Limb (tissue), 2 donors: ENCODE measurements around the gene AGRN.
"Not testable (repeated sequence)": the region's sequence is repeated elsewhere in the genome, so short reads cannot be mapped to it uniquely, and the experiment has no call there.

ENCODE experiments used
- DNase-seq, 2 donors: peaks; one replicate each; pipeline ENCODE4 v3.0.0-alpha.2; 2016; ENCODE audit errors: extremely low spot score in 2 of 2

The AGRN gene

DNA sequence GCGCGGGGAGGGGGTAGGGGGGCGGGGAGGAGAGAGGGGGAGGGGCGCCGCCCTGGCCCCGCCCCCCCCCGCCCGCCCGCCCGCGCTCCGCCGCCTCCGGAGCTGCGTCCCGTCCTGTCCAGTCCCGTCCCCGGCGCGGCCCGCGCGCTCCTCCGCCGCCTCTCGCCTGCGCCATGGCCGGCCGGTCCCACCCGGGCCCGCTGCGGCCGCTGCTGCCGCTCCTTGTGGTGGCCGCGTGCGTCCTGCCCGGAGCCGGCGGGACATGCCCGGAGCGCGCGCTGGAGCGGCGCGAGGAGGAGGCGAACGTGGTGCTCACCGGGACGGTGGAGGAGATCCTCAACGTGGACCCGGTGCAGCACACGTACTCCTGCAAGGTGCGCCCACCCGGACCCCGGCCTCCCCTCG is at the start of gene AGRN:
AGRN (plus strand) TSS at position 121 of the 405 bp plus-strand sequence; CDS start at position 174, 53 bp downstream.
- DNase-seq = no peak

DNA sequence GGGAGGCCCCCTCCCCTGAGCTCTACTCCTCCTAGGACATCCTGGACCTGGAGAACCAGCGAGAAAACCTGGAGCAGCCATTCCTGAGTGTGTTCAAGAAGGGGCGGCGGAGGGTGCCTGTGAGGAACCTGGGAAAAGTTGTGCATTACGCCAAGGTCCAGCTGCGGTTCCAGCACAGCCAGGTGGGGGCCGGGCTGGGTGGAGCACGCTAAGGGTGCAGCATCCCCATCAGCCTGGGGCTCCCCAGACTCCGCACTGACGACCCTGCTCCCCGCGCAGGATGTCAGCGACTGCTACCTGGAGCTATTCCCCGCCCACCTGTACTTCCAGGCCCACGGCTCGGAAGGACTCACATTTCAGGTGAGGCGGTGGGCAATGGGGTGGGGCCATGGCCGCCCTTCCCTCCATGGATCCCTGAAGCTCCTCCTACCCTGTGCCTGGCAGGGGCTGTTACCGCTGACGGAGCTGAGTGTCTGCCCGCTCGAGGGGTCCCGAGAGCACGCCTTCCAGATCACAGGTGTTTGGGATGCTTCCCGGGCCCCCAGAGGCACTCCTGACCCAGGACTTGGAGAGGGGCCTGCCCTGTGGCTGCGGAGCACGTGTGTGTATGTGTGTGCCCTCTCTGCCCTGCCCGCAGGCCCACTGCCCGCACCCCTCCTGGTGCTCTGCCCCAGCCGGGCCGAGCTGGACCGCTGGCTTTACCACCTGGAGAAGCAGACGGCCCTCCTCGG is 49.5 kb upstream of the AGRN start:
- no peak for DNase-seq

DNA sequence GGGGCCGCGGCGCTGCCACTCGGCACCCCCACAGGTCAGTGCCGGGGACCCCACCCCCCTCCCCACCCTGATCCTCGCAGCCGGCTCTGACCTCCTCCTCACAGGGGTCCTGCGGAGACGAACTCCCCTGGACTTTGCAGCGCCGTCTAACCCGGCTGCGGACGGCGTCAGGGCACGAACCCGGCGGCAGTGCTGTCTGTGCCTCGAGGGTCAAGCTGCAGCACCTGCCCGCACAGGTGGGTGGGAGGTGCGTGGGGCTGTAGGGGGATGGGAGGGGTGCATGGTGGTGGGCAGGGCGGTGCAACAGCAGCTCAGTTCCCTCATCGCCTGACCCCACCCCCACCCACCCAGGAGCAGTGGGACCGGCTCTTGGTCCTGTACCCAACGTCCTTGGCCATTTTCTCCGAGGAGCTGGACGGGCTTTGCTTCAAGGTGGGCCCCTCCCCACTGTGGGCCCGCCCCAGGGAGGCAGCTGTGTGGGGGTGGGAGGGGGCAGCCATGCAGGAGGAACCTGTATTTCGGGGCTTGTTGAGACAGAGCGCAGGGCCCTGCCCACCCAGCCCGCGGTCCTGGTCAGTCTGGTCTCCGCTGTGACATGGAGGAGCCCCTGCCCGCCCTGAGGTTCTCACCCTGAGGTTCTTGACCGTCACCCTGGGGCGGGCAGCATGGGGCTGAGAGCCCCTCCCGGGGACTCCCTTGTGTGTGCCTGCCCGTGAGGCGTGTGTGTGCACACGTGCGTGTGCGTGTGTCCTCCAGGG is 48.8 kb upstream of the AGRN start:
- no peak for DNase-seq

DNA sequence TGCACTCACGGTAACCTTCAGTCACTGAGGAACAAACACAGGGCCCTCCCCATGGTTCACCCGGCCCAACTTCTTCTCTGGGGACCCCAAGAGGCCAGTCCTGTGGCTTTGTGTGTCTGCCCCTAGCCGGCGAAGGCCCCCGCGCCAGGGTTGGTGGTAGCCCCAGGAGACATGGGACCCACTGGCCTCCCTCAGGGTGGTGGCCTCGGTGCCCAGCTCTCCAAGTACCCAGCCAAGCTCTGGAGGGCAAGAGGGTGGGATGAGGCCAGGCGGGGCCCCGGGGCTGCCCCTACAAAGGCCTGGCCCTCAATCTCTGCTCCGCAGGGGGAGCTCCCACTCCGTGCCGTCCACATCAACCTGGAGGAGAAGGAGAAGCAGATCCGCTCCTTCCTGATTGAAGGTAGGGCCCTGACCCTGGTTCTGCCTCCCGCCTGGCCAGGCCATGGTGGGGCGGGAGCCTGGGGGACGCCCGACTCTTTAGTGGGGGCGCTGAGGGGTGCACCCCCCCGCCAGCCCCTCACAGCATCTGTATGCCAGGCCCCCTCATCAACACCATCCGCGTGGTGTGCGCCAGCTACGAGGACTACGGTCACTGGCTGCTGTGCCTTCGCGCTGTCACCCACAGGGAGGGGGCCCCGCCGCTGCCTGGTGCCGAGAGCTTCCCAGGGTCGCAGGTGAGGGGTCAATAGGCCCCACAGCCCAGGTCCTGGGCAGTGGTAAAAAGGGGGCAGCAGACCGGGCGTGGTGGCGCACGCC is 48.0 kb upstream of the AGRN start:
- no peak for DNase-seq

DNA sequence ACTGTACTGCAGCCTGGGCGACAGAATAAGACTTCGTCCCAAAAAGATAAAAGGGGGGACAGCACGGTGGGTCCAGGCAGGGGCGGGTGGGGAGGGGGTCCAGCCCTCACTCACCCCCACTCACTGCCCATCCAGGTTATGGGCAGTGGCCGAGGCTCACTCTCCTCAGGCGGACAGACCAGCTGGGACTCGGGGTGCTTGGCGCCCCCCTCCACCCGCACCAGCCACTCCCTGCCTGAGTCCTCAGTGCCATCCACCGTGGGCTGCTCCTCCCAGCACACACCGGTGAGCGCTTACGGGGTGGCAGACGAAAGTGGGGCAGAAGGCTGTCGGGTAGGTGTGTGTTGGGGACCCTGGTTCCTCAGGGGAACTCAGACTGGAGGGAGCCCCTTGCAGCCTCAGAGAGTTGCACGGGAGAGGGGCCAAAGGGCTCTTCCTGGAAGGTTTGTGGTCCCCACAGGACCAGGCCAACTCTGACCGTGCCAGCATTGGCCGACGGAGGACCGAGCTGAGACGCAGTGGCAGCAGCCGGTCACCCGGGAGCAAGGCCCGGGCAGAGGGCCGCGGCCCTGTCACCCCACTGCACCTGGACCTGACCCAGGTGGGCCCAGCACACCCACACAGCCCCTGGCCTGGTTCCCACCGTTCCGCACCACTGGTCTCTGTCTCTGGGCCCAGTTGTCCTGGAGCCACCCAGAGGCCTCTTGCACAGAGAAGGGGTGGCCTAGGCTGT is 47.0 kb upstream of the AGRN start:
- DNase-seq = no peak

DNA sequence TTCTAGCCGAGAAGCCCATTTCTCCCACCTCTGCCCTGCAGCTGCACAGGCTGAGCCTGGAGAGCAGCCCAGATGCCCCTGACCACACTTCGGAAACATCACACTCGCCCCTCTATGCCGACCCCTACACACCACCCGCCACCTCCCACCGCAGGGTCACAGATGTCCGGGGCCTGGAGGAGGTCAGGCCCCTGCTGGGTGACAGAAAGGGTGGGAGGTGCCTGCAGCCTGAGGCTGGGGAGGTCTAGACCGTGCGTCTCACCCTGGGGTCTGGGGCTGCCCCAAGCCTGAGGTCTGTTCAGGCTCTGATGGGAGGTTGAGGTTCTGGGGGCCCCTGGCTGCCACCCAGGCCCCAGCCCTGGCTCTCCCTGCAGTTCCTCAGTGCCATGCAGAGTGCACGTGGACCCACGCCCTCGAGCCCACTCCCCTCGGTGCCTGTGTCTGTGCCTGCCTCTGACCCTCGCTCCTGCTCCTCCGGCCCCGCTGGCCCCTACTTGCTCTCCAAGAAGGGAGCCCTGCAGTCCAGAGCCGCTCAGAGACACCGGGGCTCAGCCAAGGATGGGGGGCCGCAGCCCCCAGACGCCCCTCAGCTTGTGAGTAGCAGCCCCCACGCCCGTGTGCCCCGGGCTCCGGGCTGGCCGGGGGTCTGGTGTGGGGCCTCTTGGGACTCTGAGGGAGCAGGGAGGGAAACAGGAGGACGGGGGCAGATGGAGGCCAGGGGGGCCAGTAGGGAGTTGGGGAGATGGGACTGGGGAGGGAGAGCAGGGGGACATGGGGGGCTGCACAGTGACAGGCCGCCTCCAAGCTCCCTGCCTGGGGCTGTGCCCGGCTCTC is 46.2 kb upstream of the AGRN start:
- DNase-seq = no peak

DNA sequence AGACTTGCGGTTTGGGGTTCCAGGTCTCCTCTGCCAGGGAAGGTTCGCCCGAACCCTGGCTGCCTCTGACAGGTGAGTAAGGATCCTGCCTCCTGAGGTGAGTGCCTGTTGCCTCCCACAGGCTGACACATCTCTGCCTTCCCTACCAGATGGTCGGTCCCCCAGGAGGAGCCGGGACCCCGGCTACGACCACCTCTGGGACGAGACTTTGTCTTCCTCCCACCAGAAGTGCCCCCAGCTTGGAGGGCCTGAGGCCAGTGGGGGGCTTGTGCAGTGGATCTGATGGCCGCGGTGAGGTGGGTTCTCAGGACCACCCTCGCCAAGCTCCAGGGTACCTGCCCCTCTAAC is 45.7 kb upstream of the AGRN start:
- DNase-seq = no peak

DNA sequence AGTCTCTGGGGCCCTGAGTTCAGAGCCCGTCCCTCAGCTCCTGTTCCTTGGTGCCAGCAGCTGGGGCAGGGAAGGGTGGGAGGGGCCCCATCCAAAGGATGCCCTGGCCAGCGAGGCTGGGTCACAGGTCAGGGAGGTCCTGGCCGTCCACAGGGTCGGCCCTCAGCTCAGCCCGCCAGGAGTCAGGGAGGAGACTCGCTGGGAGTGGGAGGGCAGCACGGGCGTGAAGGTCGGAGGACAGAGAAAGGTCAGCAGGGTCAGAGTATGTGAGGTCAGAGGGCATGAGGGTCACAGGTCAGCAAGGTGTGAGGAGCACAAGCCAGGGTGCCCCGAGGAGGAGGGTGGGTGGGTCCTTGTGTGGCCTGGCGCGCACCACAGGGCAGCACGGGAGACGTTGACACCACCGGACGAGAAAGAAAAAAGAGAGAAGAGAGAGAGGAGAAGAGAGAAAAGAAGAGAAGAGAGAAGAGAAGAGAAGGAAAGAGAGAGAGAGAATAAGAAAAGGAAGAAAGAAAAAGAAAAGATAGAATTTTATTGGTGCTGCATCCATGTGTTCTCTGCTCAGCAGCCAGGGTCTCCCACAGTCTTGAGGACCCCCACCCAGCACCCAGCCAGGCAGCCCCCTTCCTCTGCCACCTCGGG is 45.1 kb upstream of the AGRN start:
- DNase-seq = peak in 1 of 2 donors; percentile 33

DNA sequence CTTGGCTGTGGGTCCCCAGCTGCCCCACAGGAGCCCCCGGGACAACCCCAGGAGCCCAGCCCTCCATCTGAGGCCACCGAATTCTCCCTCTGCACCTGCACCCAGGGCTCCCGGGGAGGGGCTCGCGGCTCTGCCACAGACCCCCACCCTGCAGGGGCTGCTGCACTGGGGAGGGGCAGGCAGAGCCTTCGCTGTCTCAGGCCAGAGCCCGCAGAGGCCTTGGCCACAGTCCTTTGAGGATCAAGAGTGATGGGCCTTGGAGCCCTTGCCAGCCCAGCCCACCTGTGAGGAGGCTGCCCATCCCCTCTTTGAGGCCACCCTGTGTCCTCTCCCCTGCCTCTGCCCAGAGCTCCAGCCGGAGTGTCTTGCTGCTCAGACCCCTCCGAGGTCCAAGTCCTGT is 44.6 kb upstream of the AGRN start:
- peak in 1 of 2 donors; percentile 29 for DNase-seq

DNA sequence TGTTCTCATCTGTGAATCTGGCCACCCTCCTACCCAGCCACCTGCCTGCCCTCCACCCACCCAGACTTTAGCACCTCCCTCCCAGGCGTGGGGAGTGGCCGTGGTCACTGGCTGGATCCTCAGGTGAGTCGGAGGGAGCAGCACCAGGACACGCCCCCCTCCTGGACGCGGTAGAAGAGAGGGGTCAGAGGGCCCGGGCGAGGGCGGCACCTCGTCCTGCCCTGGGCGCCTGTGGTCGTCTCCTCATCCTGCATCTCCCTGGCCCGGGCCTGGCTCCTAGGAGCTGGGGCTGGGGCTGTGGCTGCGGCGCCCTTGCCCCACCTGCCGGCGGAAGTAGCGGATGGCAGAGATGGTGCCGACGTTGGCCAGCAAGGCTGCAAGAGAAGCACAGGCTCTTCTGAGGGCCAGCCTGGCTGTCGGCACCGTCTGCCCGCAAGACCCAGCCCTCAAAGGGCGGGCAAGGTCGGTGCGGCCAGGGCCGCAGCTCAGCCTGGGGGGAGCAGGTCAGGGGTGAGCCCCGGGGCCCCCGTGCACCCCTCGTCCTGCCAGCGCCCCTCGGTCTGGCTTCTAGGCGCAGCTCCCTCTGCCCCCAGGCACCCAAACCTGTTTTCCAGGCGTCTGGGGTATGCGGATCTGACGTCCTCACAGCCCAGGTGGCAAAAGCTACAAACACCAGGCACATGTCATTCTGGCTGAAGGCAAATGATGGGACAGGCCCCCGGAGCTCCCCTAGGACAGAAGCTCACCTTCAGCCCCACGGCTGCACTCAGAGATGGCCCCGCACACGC is 43.8 kb upstream of the AGRN start:
- DNase-seq = peak; percentile 51 to 87

DNA sequence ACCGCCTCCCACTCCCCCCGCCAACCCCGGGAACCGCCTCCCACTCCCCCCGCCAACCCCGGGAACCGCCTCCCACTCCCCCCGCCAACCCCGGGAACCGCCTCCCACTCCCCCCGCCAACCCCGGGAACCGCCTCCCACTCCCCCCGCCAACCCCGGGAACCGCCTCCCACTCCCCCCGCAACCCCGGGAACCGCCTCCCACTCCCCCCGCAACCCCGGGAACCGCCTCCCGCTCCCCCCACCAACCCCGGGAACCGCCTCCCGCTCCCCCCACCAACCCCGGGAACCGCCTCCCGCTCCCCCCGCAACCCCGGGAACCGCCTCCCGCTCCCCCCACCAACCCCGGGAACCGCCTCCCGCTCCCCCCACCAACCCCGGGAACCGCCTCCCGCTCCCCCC is 43.1 kb upstream of the AGRN start:
- DNase-seq = not testable (repeated sequence)

DNA sequence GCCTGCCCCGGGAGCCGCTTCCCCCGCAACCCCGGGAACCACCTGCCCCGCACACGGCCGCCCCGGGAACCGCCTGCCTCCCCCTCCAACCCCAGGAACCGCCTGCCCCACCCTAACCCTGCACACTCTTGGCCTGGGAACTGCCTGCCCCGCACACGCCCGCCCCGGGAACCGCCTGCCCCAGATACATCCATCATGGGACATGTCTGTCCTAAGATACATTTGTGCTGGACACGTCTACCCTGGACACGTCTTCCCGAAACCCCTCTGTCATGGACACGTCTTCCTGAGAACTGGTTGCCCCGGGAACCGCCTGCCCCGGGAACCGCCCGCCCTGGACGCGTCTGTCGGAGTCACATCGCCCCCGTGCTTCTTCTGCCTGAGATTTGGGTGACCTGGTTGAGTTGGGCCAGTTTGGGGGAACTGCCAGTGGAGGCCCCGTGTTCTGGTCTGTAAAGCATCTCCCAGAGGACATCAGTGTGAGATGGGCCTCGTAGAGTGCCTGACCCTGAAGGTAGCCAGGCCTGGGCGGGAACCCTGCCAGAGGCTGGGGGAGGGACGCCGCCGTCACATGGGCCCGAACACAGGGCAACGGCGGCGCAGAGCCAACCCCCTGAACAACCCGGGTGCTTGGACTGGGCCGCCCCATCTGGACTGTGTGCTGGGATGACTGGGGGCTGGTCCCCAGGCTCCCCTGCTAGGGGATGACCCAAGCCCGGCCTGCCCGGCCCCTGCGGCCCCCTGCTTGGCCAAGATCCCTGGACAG is 41.7 kb upstream of the AGRN start:
- peak in 1 of 2 donors; percentile 28 for DNase-seq

DNA sequence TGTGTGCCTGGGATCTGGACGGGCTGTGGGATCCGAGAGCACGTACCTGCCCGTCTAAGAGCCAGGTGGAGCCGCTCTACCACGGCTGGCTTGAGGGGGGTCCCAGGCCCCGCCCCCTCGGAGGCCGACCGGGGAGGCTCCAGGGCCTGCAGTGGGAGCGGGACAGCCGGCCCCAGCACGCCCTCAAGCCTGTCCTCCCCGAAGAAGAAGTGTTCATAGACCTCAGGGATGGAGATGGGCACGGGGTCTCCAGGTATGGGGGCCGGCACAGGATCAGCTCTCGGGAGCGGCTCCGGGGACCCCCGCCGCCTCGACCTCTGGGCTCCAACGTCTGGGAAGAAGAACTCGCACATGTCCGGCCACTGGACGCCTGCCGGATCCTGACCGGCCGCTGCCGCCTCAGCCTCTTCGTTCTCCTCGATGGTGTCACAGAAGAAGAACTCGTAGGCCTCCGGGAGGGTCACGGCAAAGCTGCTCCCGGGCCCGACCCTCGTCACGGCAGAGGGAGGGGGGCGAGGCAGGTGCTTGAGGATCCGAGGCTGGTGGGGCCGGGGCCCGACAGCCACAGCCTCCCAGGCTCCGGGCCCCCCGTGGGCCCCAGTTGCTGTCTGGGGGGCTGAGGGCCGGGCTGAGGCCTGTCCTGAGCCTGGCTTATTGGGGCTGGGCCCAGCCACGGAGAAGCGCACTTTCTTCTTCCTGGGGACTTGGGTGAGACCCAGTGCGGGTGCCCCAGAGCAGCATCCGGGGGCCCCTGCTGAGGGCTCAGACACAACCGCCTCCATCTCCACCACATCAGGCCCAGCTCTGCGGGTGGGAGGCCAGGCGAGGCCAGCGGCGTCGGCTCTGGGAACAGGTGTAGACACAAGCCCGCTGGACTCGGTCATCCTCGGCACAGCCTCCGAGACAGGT is 40.8 kb upstream of the AGRN start:
- DNase-seq = peak in 1 of 2 donors; percentile 26

DNA sequence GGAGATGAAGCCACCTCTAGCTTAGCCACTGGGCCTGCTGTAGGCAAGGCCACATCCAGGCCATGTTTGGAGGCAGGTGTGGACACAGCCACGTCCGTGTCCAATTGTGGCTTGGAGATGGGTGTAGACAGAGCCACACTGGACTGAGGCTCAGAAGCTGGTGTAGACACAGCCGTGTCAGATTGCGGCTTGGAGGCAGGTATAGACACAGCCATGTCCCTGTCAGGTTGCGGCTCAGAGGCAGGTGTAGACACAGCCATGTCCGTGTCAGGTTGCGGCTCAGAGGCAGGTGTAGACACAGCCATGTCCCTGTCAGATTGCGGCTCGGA is 40.2 kb upstream of the AGRN start:
- DNase-seq = no peak

DNA sequence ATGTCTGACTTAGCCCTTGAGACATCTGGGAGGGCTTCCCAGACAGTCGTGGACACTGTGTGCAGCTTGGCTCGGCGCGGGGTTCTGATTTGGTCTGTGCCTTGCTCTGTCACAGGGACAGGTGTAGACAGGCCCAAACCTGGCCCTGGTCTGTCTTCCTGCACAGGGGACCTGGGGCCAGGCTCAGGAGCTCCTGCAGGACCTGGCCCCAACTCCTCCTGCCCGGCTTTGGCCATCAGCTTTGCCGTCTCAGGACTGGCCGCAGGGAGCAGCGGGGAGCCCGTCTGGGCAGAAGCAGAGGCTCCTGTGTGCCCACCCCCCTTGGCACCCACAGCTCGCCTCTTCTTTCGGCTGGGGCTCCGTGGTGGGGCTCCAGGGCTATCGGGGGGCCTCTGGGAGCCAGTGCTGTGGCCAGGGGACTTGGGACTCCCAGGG is 39.8 kb upstream of the AGRN start:
- peak in 1 of 2 donors; percentile 32 for DNase-seq

DNA sequence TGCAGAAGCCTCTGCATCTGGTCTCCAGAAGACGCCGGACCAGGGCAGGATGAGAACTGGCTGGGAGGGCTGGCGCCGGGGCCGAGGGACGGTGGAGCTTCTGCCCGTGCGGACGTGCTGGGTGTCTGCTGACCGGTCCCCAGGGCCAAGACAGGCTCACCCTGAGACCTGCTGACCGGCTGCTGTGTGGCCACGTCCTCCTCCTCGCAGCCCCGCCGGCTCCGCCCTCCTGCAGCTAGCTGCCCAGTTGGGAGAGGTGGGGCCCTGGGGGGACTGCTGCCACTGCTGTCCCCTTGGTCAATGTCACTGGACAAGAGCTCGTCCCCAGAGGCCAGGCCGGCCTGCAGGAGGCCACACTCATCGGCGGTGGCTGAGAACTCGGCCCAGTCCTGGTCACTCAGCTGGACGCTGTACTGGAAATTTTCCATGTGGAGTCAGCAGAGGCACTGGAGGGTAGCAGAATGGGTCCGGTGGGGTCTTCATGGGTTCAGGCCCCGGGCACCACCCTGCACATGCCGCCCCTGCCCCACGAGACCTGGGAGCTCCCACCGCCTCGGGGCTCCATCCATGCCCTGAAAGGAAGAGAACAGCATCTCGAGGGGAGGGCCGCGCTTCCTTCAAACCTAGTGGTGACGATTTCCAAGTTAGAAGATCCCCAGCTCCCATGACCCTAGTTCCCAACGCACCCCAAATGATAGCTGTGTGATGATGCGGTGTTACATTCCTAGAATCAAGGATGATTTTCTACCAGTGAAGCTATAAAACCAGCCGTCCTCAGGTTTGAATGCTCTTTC is 39.1 kb upstream of the AGRN start:
- DNase-seq = no peak

DNA sequence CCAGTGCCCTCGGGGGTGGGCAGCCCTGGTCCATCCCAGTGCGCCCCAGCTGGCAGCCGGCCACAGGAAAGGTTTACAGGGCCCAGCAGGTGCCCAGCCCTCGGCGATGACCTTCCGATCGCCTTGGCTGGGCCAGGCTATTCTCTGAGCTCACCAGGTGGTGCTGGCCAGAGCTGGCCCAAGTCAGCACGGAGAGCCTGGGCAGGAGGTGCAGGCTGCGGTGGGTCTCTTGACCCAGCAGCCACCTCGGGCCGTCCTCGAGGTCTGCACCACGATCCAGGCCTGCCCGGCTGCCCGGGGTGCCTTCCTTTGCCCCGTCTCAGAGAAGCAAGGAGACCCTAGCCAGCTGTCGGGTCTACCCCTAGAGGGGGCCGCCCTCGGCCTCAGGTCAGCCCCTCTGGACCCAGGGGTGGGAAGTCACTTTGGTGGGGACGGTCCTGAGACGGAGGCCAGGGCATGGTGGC is 38.4 kb upstream of the AGRN start:
- no peak for DNase-seq
